ENCODE measurements around the gene DNPH1.

- no peak for TF ChIP-seq POLR2A (IDR thresholded peaks at IDR 0.05; ENCODE audit: low read depth, low read length)
- no peak for TF ChIP-seq EZH2 (IDR thresholded peaks at IDR 0.05; ENCODE audit: borderline replicate concordance, low read depth, low read length, severe bottlenecking)
- TF ChIP-seq, protein P1, sequence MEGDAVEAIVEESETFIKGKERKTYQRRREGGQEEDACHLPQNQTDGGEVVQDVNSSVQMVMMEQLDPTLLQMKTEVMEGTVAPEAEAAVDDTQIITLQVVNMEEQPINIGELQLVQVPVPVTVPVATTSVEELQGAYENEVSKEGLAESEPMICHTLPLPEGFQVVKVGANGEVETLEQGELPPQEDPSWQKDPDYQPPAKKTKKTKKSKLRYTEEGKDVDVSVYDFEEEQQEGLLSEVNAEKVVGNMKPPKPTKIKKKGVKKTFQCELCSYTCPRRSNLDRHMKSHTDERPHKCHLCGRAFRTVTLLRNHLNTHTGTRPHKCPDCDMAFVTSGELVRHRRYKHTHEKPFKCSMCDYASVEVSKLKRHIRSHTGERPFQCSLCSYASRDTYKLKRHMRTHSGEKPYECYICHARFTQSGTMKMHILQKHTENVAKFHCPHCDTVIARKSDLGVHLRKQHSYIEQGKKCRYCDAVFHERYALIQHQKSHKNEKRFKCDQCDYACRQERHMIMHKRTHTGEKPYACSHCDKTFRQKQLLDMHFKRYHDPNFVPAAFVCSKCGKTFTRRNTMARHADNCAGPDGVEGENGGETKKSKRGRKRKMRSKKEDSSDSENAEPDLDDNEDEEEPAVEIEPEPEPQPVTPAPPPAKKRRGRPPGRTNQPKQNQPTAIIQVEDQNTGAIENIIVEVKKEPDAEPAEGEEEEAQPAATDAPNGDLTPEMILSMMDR (IDR thresholded peaks at IDR 0.05; ENCODE audit: extremely low read depth in 1 of 2, insufficient read depth in 1 of 2, low read depth in 1 of 2, low read length in 2 of 2): no peak
- TF ChIP-seq MYC (IDR thresholded peaks at IDR 0.05; ENCODE audit: low read depth, low read length): no peak
- TF ChIP-seq, protein P2, sequence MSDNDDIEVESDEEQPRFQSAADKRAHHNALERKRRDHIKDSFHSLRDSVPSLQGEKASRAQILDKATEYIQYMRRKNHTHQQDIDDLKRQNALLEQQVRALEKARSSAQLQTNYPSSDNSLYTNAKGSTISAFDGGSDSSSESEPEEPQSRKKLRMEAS (IDR thresholded peaks at IDR 0.05; ENCODE audit: insufficient read depth, insufficient read length): no peak
- no peak for TF ChIP-seq POLR2AphosphoS5 (IDR thresholded peaks at IDR 0.05; ENCODE audit: insufficient read depth, low read depth, low read length)
- TF ChIP-seq FOS (IDR thresholded peaks at IDR 0.05; ENCODE audit: borderline replicate concordance, insufficient read depth, low read length): no peak
- no peak for TF ChIP-seq JUN (IDR thresholded peaks at IDR 0.05; ENCODE audit: borderline replicate concordance, insufficient read depth, insufficient read length, low read depth)
These were observed 47.5 kb upstream of the DNPH1 start for GRCh38 chr6:43276577-43277305.
